WTC11 (cell line): Measurements from ENCODE around the gene TAF4. TPM values are rescaled to one million over a fixed set of nuclear protein-coding genes. Genes with fewer than 3 reads are reported as not detected.

Source experiments
- ATAC-seq: fragments of 200-7000 bp; cut with Tn5 transposase; 2 replicates; pipeline ENCODE4 v1.10.0; 2021; ENCODE audit warnings: mild to moderate bottlenecking, moderate library complexity
- CTCF ChIA-PET: fragments of 300-600 bp; sonication (Branson Sonifier 250); formaldehyde crosslinking; loops from one replicate; lab custom pipeline; 2021; ENCODE audit warnings: antibody characterized with exemption; lab: Charles Lee
- POLR2A ChIA-PET: fragments of 350-600 bp; sonication (Branson Sonifier 250); formaldehyde crosslinking; loops from one replicate; lab custom pipeline; 2021; ENCODE audit warnings: antibody characterized with exemption; lab: Charles Lee
- DNase-seq: peaks from one replicate; pipeline ENCODE4 v3.0.0; 2021; ENCODE audit warnings: low spot score
- H3K27ac Mint-ChIP-seq: 2 replicates; pipeline ENCODE4 v1.8.0; 2021; ENCODE audit warnings: mixed read lengths
- H3K27me3 Mint-ChIP-seq: 2 replicates; pipeline ENCODE4 v1.8.0; 2021; ENCODE audit warnings: low read depth, mild to moderate bottlenecking, moderate library complexity, mixed read lengths
- H3K36me3 Mint-ChIP-seq: 2 replicates; pipeline ENCODE4 v1.8.0; 2021; ENCODE audit warnings: mixed read lengths
- H3K4me1 Mint-ChIP-seq: 2 replicates; pipeline ENCODE4 v1.8.0; 2022; ENCODE audit warnings: mixed read lengths
- H3K4me3 Mint-ChIP-seq: 2 replicates; pipeline ENCODE4 v1.8.0; 2021; ENCODE audit warnings: mild to moderate bottlenecking, moderate library complexity, mixed read lengths
- H3K9me3 Mint-ChIP-seq: 2 replicates; pipeline ENCODE4 v1.8.0; 2021; ENCODE audit warnings: mixed read lengths
- ATF1 ChIP-seq: sonication (generic); formaldehyde crosslinking; IDR thresholded peaks from 2 replicates; pipeline ENCODE4 v1.8.1; 2023; ENCODE audit warnings: mild to moderate bottlenecking, moderate library complexity, missing genetic modification reagents
- CREM ChIP-seq: sonication (generic); formaldehyde crosslinking; IDR thresholded peaks from 2 replicates; pipeline ENCODE4 v1.8.1; 2022; ENCODE audit warnings: mild to moderate bottlenecking, missing genetic modification reagents, moderate library complexity
- ESRRA ChIP-seq: sonication (generic); formaldehyde crosslinking; IDR thresholded peaks from 2 replicates; pipeline ENCODE4 v1.8.1; 2022; ENCODE audit warnings: mild to moderate bottlenecking, missing genetic modification reagents, borderline replicate concordance
- IRF1 ChIP-seq: sonication (generic); formaldehyde crosslinking; IDR thresholded peaks from 2 replicates; pipeline ENCODE4 v1.8.0; 2023; ENCODE audit warnings: missing genetic modification reagents
- JAZF1 ChIP-seq: fragments of 250-450 bp; sonication (Bioruptor Pico); IDR thresholded peaks from 2 replicates; pipeline ENCODE4 v1.9.0; 2021; ENCODE audit warnings: moderate library complexity, mild to moderate bottlenecking, inconsistent platforms
- NFATC4 ChIP-seq: fragments of 250-450 bp; sonication (Bioruptor Pico); IDR thresholded peaks from 2 replicates; pipeline ENCODE4 v1.9.0; 2021; ENCODE audit warnings: mild to moderate bottlenecking
- OVOL2 ChIP-seq: fragments of 250-450 bp; sonication (Bioruptor Pico); IDR thresholded peaks from 2 replicates; pipeline ENCODE4 v1.9.0; 2021; ENCODE audit warnings: mild to moderate bottlenecking, borderline replicate concordance
- RELA ChIP-seq: sonication (generic); formaldehyde crosslinking; IDR thresholded peaks from 2 replicates; pipeline ENCODE4 v1.8.1; 2022; ENCODE audit warnings: missing genetic modification reagents, mild to moderate bottlenecking, borderline replicate concordance
- SMAD3 ChIP-seq: sonication (generic); formaldehyde crosslinking; IDR thresholded peaks from 2 replicates; pipeline ENCODE4 v1.8.0; 2022; ENCODE audit warnings: missing genetic modification reagents, mild to moderate bottlenecking, borderline replicate concordance
- SMAD4 ChIP-seq: sonication (generic); formaldehyde crosslinking; IDR thresholded peaks from 2 replicates; pipeline ENCODE4 v1.8.0; 2022; ENCODE audit warnings: mild to moderate bottlenecking, missing genetic modification reagents
- SOX15 ChIP-seq: fragments of 250-450 bp; sonication (Bioruptor Pico); IDR thresholded peaks from 2 replicates; pipeline ENCODE4 v1.9.0; 2021; ENCODE audit warnings: mild to moderate bottlenecking
- TCF7 ChIP-seq: sonication (generic); formaldehyde crosslinking; IDR thresholded peaks from 2 replicates; pipeline ENCODE4 v1.8.0; 2022; ENCODE audit warnings: mild to moderate bottlenecking, low read depth, missing genetic modification reagents, moderate library complexity
- USF2 ChIP-seq: sonication (generic); formaldehyde crosslinking; IDR thresholded peaks from 2 replicates; pipeline ENCODE4 v1.8.1; 2023; ENCODE audit warnings: mild to moderate bottlenecking, missing genetic modification reagents, moderate library complexity
- ZNF138 ChIP-seq: sonication (generic); formaldehyde crosslinking; conservative IDR thresholded peaks from 2 replicates; pipeline ENCODE4 v1.8.1; 2022; ENCODE audit warnings: mild to moderate bottlenecking, moderate library complexity, missing genetic modification reagents
- ZNF219 ChIP-seq: sonication (generic); formaldehyde crosslinking; IDR thresholded peaks from 2 replicates; pipeline ENCODE4 v1.8.0; 2023; ENCODE audit warnings: missing genetic modification reagents, mild to moderate bottlenecking, borderline replicate concordance
- ZNF425 ChIP-seq: fragments of 250-450 bp; sonication (Bioruptor Pico); conservative IDR thresholded peaks from 2 replicates; pipeline ENCODE4 v1.9.0; 2021; ENCODE audit warnings: mild to moderate bottlenecking
- ZNF671 ChIP-seq: fragments of 250-450 bp; sonication (Bioruptor Pico); IDR thresholded peaks from 2 replicates; pipeline ENCODE4 v1.8.0; 2021; ENCODE audit warnings: mild to moderate bottlenecking
- total RNA-seq: library from RNA; stranded (reverse); gene quantifications from 3 replicates; pipeline ENCODE4 v1.2.3, GENCODE V29; 2021
- TF ChIP-seq, protein P1 (sequence below): sonication (generic); formaldehyde crosslinking; IDR thresholded peaks from 2 replicates; pipeline ENCODE4 v1.8.1; 2023; ENCODE audit warnings: mild to moderate bottlenecking, missing genetic modification reagents, borderline replicate concordance
- TF ChIP-seq, protein P2 (sequence below): sonication (generic); formaldehyde crosslinking; IDR thresholded peaks from 2 replicates; pipeline ENCODE4 v1.8.1; 2022; ENCODE audit warnings: mild to moderate bottlenecking, moderate library complexity, missing genetic modification reagents
- TF ChIP-seq, protein P3 (sequence below): sonication (generic); formaldehyde crosslinking; IDR thresholded peaks from 2 replicates; pipeline ENCODE4 v1.8.1; 2023; ENCODE audit warnings: mild to moderate bottlenecking, missing genetic modification reagents

TAF4 gene
- total RNA-seq, 1 experiment from 2014 or later = 34.4 TPM

DNA sequence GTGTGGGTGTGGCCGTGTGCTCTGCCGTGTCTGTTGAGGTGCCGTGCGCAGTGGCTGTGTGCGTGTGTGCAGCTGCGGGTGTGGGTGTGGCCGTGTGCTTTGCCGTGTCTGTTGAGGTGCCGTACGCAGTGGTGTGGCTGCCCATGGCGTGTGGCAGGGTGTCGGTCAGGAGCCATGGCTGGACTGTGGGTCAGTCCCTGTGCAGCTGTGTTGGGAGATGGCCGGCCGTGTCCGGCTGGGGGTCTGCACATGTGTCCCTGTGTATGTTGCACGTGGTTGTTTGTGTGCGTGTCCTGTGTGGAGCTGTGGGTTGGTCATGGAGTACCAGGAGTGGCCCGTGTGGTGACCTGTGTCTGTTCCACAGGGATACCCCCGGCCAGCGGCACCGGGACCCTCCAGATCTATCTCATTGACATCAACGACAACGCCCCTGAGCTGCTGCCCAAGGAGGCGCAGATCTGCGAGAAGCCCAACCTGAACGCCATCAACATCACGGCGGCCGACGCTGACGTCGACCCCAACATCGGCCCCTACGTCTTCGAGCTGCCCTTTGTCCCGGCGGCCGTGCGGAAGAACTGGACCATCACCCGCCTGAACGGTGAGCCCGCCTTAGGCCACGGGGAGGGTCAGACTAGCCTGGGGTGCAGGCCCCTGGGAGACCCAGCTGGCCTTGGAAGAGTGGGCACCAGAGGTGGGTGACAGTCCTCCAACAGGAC lies 137.7 kb downstream of the TAF4 start:
- peaks cover 4% of the 10 kb centered on the region for H3K9me3 Mint-ChIP-seq
- no peaks in the 10 kb centered on the region for H3K4me1 Mint-ChIP-seq
- ChIA-PET POLR2A (no interaction called here), CTCF (no interaction called here)
- DNase-seq (no peak), ATAC-seq (no peak)
- no peak overlapping the region for H3K27ac Mint-ChIP-seq
- no peak overlapping the region for H3K4me3 Mint-ChIP-seq
- no peaks in the 10 kb centered on the region for H3K27me3 Mint-ChIP-seq
- H3K36me3 Mint-ChIP-seq = 0 out of 2 replicates have a peak, but pooled peaks cover 2% of the 10 kb centered on the region
- TF ChIP-seq ESRRA (no peak), SMAD4 (CRISPR knock-in tag) (no peak), ZNF425 (CRISPR knock-in tag) (no peak), IRF1 (CRISPR knock-in tag) (no peak), ATF1 (CRISPR knock-in tag) (no peak), ZNF138 (CRISPR knock-in tag) (no peak), NFATC4 (CRISPR knock-in tag) (no peak), OVOL2 (CRISPR knock-in tag) (no peak), SMAD3 (CRISPR knock-in tag) (no peak), USF2 (CRISPR knock-in tag) (no peak), ZNF671 (no peak), RELA (CRISPR knock-in tag) (no peak), TCF7 (CRISPR knock-in tag) (no peak), JAZF1 (CRISPR knock-in tag) (no peak), SOX15 (CRISPR knock-in tag) (no peak), CREM (no peak), ZNF219 (no peak)
- TF ChIP-seq, protein P1, sequence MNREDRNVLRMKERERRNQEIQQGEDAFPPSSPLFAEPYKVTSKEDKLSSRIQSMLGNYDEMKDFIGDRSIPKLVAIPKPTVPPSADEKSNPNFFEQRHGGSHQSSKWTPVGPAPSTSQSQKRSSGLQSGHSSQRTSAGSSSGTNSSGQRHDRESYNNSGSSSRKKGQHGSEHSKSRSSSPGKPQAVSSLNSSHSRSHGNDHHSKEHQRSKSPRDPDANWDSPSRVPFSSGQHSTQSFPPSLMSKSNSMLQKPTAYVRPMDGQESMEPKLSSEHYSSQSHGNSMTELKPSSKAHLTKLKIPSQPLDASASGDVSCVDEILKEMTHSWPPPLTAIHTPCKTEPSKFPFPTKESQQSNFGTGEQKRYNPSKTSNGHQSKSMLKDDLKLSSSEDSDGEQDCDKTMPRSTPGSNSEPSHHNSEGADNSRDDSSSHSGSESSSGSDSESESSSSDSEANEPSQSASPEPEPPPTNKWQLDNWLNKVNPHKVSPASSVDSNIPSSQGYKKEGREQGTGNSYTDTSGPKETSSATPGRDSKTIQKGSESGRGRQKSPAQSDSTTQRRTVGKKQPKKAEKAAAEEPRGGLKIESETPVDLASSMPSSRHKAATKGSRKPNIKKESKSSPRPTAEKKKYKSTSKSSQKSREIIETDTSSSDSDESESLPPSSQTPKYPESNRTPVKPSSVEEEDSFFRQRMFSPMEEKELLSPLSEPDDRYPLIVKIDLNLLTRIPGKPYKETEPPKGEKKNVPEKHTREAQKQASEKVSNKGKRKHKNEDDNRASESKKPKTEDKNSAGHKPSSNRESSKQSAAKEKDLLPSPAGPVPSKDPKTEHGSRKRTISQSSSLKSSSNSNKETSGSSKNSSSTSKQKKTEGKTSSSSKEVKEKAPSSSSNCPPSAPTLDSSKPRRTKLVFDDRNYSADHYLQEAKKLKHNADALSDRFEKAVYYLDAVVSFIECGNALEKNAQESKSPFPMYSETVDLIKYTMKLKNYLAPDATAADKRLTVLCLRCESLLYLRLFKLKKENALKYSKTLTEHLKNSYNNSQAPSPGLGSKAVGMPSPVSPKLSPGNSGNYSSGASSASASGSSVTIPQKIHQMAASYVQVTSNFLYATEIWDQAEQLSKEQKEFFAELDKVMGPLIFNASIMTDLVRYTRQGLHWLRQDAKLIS (CRISPR knock-in tag) = no peak
- TF ChIP-seq, protein P2, sequence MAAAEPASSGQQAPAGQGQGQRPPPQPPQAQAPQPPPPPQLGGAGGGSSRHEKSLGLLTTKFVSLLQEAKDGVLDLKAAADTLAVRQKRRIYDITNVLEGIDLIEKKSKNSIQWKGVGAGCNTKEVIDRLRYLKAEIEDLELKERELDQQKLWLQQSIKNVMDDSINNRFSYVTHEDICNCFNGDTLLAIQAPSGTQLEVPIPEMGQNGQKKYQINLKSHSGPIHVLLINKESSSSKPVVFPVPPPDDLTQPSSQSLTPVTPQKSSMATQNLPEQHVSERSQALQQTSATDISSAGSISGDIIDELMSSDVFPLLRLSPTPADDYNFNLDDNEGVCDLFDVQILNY = no peak
- TF ChIP-seq, protein P3, sequence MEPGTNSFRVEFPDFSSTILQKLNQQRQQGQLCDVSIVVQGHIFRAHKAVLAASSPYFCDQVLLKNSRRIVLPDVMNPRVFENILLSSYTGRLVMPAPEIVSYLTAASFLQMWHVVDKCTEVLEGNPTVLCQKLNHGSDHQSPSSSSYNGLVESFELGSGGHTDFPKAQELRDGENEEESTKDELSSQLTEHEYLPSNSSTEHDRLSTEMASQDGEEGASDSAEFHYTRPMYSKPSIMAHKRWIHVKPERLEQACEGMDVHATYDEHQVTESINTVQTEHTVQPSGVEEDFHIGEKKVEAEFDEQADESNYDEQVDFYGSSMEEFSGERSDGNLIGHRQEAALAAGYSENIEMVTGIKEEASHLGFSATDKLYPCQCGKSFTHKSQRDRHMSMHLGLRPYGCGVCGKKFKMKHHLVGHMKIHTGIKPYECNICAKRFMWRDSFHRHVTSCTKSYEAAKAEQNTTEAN = no peak
